ENCODE results near the gene PPP1R26. TPM values are rescaled to one million over a fixed set of nuclear protein-coding genes. Genes with fewer than 3 reads are reported as not detected.
A peak's percentile ranks its signal among the peaks of the same experiment; 100 is the strongest.

PPP1R26 gene
- total and polyA plus RNA-seq, 2 of the 8 experiments (the other 6 are each of a cell fraction or from before 2014, with no cell fraction given) = 9.8 to 32.7 TPM

DNA sequence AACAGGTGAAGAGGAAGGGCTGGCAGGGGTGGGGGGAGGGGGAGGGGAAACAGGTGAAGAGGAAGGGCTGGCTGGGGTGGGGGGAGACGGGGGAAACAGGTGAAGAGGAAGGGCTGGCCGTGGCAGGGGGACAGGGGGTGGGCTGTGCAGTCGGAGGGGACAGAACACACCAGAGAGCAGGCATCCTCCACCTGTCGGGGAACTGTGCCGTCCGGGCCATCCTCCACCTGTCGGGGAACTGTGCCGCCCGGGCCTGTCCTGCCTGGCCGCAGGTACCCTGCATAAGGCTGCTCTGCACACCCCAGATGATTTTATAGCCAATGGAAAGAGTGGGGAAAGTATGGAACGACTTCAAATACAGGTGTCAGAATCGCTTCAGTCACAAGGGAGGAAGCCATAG is 32.5 kb upstream of the PPP1R26 start:
- H4K91ac ChIP-seq (replicated peaks; ENCODE audit: insufficient read length, low read length) = no peak overlapping the region
- no peak overlapping the region for H3K23ac ChIP-seq (ENCODE audit: insufficient read length)
- no peaks in the 10 kb centered on the region for H3K36me3 ChIP-seq (ENCODE audit: control insufficient read depth in 2 of 4, insufficient read depth in 4 of 4, low read length in 3 of 4)
- H3K9me3 ChIP-seq (ENCODE audit: insufficient read depth in 2 of 2, low read depth in 1 of 2, low read length in 1 of 2) = no peaks in the 10 kb centered on the region
- H2AFZ ChIP-seq (ENCODE audit: low read length) = no peak overlapping the region
- H3K14ac ChIP-seq (ENCODE audit: insufficient read length) = no peak overlapping the region
- ChIA-PET POLR2A (ENCODE audit: partially characterized antibody) (no interaction called here), CTCF (ENCODE audit: partially characterized antibody) (interaction anchor here (1.8 kb wide), 1 partner anchor 8 kb away, joined by 7 read pairs; no protein-coding TSS in a partner anchor)
- TF ChIP-seq NRF1 (IDR thresholded peaks at IDR 0.05; ENCODE audit: low read depth, low read length) (no peak), RNF2 (IDR thresholded peaks at IDR 0.05; ENCODE audit: borderline replicate concordance, low read depth, low read length, missing control alignments, poor library complexity, severe bottlenecking) (no peak), JUND (IDR thresholded peaks at IDR 0.05; ENCODE audit: low read length) (no peak)
- TF ChIP-seq, protein P1, sequence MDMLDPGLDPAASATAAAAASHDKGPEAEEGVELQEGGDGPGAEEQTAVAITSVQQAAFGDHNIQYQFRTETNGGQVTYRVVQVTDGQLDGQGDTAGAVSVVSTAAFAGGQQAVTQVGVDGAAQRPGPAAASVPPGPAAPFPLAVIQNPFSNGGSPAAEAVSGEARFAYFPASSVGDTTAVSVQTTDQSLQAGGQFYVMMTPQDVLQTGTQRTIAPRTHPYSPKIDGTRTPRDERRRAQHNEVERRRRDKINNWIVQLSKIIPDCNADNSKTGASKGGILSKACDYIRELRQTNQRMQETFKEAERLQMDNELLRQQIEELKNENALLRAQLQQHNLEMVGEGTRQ (IDR thresholded peaks at IDR 0.05; ENCODE audit: low read length) = no peak
- no peaks in the 10 kb centered on the region for H3K27me3 ChIP-seq (replicated peaks in 1 of 4; ENCODE audit: control insufficient read depth in 3 of 4, extremely low read depth in 1 of 4, insufficient read depth in 3 of 4, low read length in 3 of 4)
- DNase-seq (ENCODE audit: low read depth in 1 of 2, low spot score in 2 of 2) = no peak
- no peak overlapping the region for H3K27ac ChIP-seq (ENCODE audit: low read depth, low read length)
- H2BK5ac ChIP-seq (ENCODE audit: low read depth, low read length) = peak overlapping the region; percentile 30; the same call in 1 of the 2 replicates
- WGBS, 2 experiments (ENCODE audit: extremely low coverage in 1 of 2, insufficient coverage in 1 of 2, insufficient read length in 1 of 2, insufficient replicate concordance in 2 of 2, low coverage in 1 of 2, low lambda C conversion rate in 2 of 2, missing lambda C conversion rate in 1 of 2) = 69% methylated on average over 4 of the region's 12 CpGs; no CpG with 5 or more reads in 1 of the 2 experiments
- H3K4me1 ChIP-seq (replicated peaks in 1 of 4; ENCODE audit: control insufficient read depth in 3 of 4, insufficient read depth in 4 of 4, low read length in 3 of 4) = no peaks in the 10 kb centered on the region; a peak in 2 of 7 replicates
- no peak overlapping the region for H2BK12ac ChIP-seq (ENCODE audit: low read depth, low read length)
- H3K4me2 ChIP-seq (ENCODE audit: insufficient read depth in 1 of 2, low read depth in 2 of 2, low read length in 2 of 2) = no peak overlapping the region
- H2AK5ac ChIP-seq (ENCODE audit: low read depth, low read length) = no peak overlapping the region; the same call in 1 of the 2 replicates
- H3K9ac ChIP-seq (replicated peaks in 1 of 4; ENCODE audit: extremely low read depth in 1 of 4, low read depth in 3 of 4, low read length in 3 of 4) = no peak overlapping the region
- H2BK15ac ChIP-seq (ENCODE audit: low read length) = no peak overlapping the region
- no peaks in the 10 kb centered on the region for H3K79me2 ChIP-seq (ENCODE audit: control insufficient read depth in 1 of 2, insufficient read depth in 2 of 2, low read length in 2 of 2)
- no peak for FAIRE-seq
- no peak overlapping the region for H3K18ac ChIP-seq (ENCODE audit: extremely low read depth, low read length)
- H3K4me3 ChIP-seq (ENCODE audit: extremely low read depth in 1 of 4, insufficient read depth in 2 of 4, low read depth in 3 of 4, low read length in 4 of 4) = no peak overlapping the region
- H2BK20ac ChIP-seq (ENCODE audit: low read length) = 0 out of 2 replicates have a peak overlapping the region, but pooled peaks have one; percentile 13
- no peak overlapping the region for H4K8ac ChIP-seq (ENCODE audit: extremely low read depth, insufficient read depth, low read length)
- no peak overlapping the region for H3K4ac ChIP-seq (replicated peaks; ENCODE audit: insufficient read length, low read depth, low read length)
- H2BK120ac ChIP-seq (replicated peaks; ENCODE audit: low read depth, low read length) = no peak overlapping the region
- H3K23me2 ChIP-seq (ENCODE audit: low read depth, low read length) = no peaks in the 10 kb centered on the region
- H3K56ac ChIP-seq (replicated peaks; ENCODE audit: insufficient read length, low read depth, low read length) = no peak overlapping the region
- H3K79me1 ChIP-seq (ENCODE audit: low read depth, low read length) = no peaks in the 10 kb centered on the region
- no peak overlapping the region for H4K5ac ChIP-seq (ENCODE audit: insufficient read length, low read depth, low read length)
- no peaks in the 10 kb centered on the region for H4K20me1 ChIP-seq (replicated peaks in 1 of 2; ENCODE audit: control insufficient read depth in 1 of 2, insufficient read depth in 2 of 2, low read length in 2 of 2)
